Karpas-422 (cell line): ENCODE results near the gene PARS2. TPM values are rescaled to one million over a fixed set of nuclear protein-coding genes. Genes with fewer than 3 reads are reported as not detected.

Source experiments
- DNase-seq: peaks from one replicate; pipeline ENCODE4 v3.0.0-alpha.2; 2015
- H2AFZ ChIP-seq: fragments of 200-600 bp; sonication (generic); 2 replicates; pipeline ENCODE4 v1.6.1; 2014; ENCODE audit warnings: antibody characterized with exemption, low read length, mixed read lengths
- H3K27ac ChIP-seq: fragments of 200-600 bp; sonication (generic); 2 replicates; pipeline ENCODE4 v1.5.1; 2014; ENCODE audit warnings: mild to moderate bottlenecking, low read length, moderate library complexity
- H3K27me3 ChIP-seq: fragments of 200-600 bp; sonication (generic); 2 replicates; pipeline ENCODE4 v1.6.1; 2014; ENCODE audit warnings: low read length, mixed read lengths
- H3K36me3 ChIP-seq: fragments of 200-600 bp; sonication (generic); 2 replicates; pipeline ENCODE4 v1.6.1; 2014; ENCODE audit warnings: low read length, mixed read lengths; ENCODE audit not compliant: insufficient read depth
- H3K4me1 ChIP-seq: fragments of 200-600 bp; sonication (generic); 2 replicates; pipeline ENCODE4 v1.6.1; 2014; ENCODE audit warnings: mild to moderate bottlenecking, low read length, mixed read lengths
- H3K4me2 ChIP-seq: fragments of 200-600 bp; sonication (generic); 2 replicates; pipeline ENCODE4 v1.6.1; 2014; ENCODE audit warnings: low read length, low read depth, mild to moderate bottlenecking; ENCODE audit not compliant: poor library complexity, severe bottlenecking
- H3K4me3 ChIP-seq: fragments of 200-600 bp; sonication (generic); 2 replicates; pipeline ENCODE4 v1.5.1; 2014; ENCODE audit warnings: mild to moderate bottlenecking, antibody characterized with exemption, low read length, mixed read lengths
- H3K79me2 ChIP-seq: fragments of 200-600 bp; sonication (generic); 2 replicates; pipeline ENCODE4 v1.6.1; 2014; ENCODE audit warnings: mild to moderate bottlenecking, low read length, mixed read lengths
- H3K9ac ChIP-seq: fragments of 200-600 bp; sonication (generic); 2 replicates; pipeline ENCODE4 v1.6.0; 2014; ENCODE audit warnings: low read length
- H3K9me2 ChIP-seq: fragments of 200-600 bp; sonication (generic), shearing (Covaris generic); replicated peaks from 2 replicates; pipeline ENCODE4 v1.6.0; 2014; ENCODE audit warnings: mild to moderate bottlenecking, low read length, moderate library complexity; ENCODE audit not compliant: insufficient read depth
- H3K9me3 ChIP-seq: fragments of 300-700, 200-600 bp; sonication (generic); 2 replicates; pipeline ENCODE4 v1.6.1; 2014; ENCODE audit warnings: low read length, mixed read lengths
- H4K20me1 ChIP-seq: fragments of 200-600 bp; sonication (generic); 2 replicates; pipeline ENCODE4 v1.6.1; 2014; ENCODE audit warnings: mild to moderate bottlenecking, antibody characterized with exemption, low read length, low read depth; ENCODE audit not compliant: insufficient read depth
- total RNA-seq: library from RNA; depleted of rRNA; stranded (reverse); fragments of >200 nt; shearing (Covaris generic); gene quantifications from 2 replicates; pipeline ENCODE4 v1.2.3, GENCODE V29; 2014; ENCODE audit warnings: low replicate concordance

Gene PARS2
- total RNA-seq, 1 experiment from 2014 or later, result 8.2 TPM

GRCh38 chr1:54795356-54795665 is 31.0 kb upstream of the PARS2 start:
- no peaks in the 10 kb centered on the region for H3K79me2 ChIP-seq
- H3K9ac ChIP-seq, result no peak overlapping the region
- no peak overlapping the region for H3K4me2 ChIP-seq

GRCh38 chr1:54794451-54795355 is 30.4 kb upstream of the PARS2 start:
- Histone ChIP-seq H4K20me1 (no peaks in the 10 kb centered on the region), H3K4me3 (no peak overlapping the region), H2AFZ (no peak overlapping the region), H3K9me3 (no peaks in the 10 kb centered on the region), H3K9ac (no peak overlapping the region), H3K36me3 (no peaks in the 10 kb centered on the region), H3K79me2 (no peaks in the 10 kb centered on the region), H3K27me3 (no peaks in the 10 kb centered on the region), H3K9me2 (no peaks in the 10 kb centered on the region), H3K4me1 (no peaks in the 10 kb centered on the region), H3K4me2 (no peak overlapping the region), H3K27ac (no peak overlapping the region)
- DNase-seq, result no peak

More at GRCh38 chr1:54795356-54795665, 31.0 kb upstream of the PARS2 start:
- Histone ChIP-seq H3K9me2 (no peaks in the 10 kb centered on the region), H2AFZ (no peak overlapping the region), H3K27ac (no peak overlapping the region), H3K4me3 (no peak overlapping the region), H3K27me3 (no peaks in the 10 kb centered on the region), H3K36me3 (no peaks in the 10 kb centered on the region), H3K9me3 (no peaks in the 10 kb centered on the region), H3K4me1 (no peaks in the 10 kb centered on the region), H4K20me1 (no peaks in the 10 kb centered on the region)
- DNase-seq, result no peak

- Histone ChIP-seq H3K4me1 (no peaks in the 10 kb centered on the region), H3K4me3 (no peak overlapping the region), H4K20me1 (no peaks in the 10 kb centered on the region), H2AFZ (no peak overlapping the region), H3K4me2 (no peak overlapping the region), H3K79me2 (no peaks in the 10 kb centered on the region), H3K36me3 (no peaks in the 10 kb centered on the region), H3K9ac (no peak overlapping the region), H3K27ac (no peak overlapping the region), H3K27me3 (no peaks in the 10 kb centered on the region), H3K9me3 (no peaks in the 10 kb centered on the region), H3K9me2 (no peaks in the 10 kb centered on the region)
- no peak for DNase-seq
Observed at GRCh38 chr1:54792686-54793282, 28.5 kb upstream of the PARS2 start.

- peak; percentile 91 for DNase-seq
- Histone ChIP-seq H3K9me3 (no peaks in the 10 kb centered on the region), H3K27me3 (no peaks in the 10 kb centered on the region), H3K4me1 (no peaks in the 10 kb centered on the region), H2AFZ (no peak overlapping the region), H3K79me2 (no peaks in the 10 kb centered on the region), H3K36me3 (no peaks in the 10 kb centered on the region), H3K9me2 (no peaks in the 10 kb centered on the region), H3K4me3 (no peak overlapping the region), H3K9ac (no peak overlapping the region), H4K20me1 (no peaks in the 10 kb centered on the region), H3K4me2 (no peak overlapping the region), H3K27ac (no peak overlapping the region)
Observed at GRCh38 chr1:54791880-54792522, 27.7 kb upstream of the PARS2 start.

- Histone ChIP-seq H3K9me2 (no peaks in the 10 kb centered on the region), H3K36me3 (no peaks in the 10 kb centered on the region), H3K9ac (no peak overlapping the region), H4K20me1 (no peaks in the 10 kb centered on the region), H3K4me3 (no peak overlapping the region), H3K4me2 (no peak overlapping the region), H3K79me2 (no peaks in the 10 kb centered on the region), H2AFZ (no peak overlapping the region), H3K27ac (no peak overlapping the region), H3K9me3 (no peaks in the 10 kb centered on the region), H3K4me1 (no peaks in the 10 kb centered on the region), H3K27me3 (no peaks in the 10 kb centered on the region)
- DNase-seq, result no peak
Observed at GRCh38 chr1:54788459-54788858, 24.1 kb upstream of the PARS2 start.

GRCh38 chr1:54787604-54788003 is 23.3 kb upstream of the PARS2 start:
- H3K27ac ChIP-seq, result no peak overlapping the region
- no peaks in the 10 kb centered on the region for H3K27me3 ChIP-seq
- H3K79me2 ChIP-seq, result no peaks in the 10 kb centered on the region
- H3K4me3 ChIP-seq, result no peak overlapping the region
- H3K4me2 ChIP-seq, result no peak overlapping the region
- no peaks in the 10 kb centered on the region for H3K9me3 ChIP-seq
- H4K20me1 ChIP-seq, result no peaks in the 10 kb centered on the region
- H2AFZ ChIP-seq, result no peak overlapping the region
- H3K9ac ChIP-seq, result no peak overlapping the region
- H3K9me2 ChIP-seq, result no peaks in the 10 kb centered on the region
- DNase-seq, result no peak
- H3K36me3 ChIP-seq, result no peaks in the 10 kb centered on the region
- H3K4me1 ChIP-seq, result no peaks in the 10 kb centered on the region

GRCh38 chr1:54786778-54787177 is 22.5 kb upstream of the PARS2 start:
- H3K36me3 ChIP-seq, result no peaks in the 10 kb centered on the region
- no peak overlapping the region for H2AFZ ChIP-seq
- H3K4me1 ChIP-seq, result no peaks in the 10 kb centered on the region
- no peaks in the 10 kb centered on the region for H3K9me3 ChIP-seq
- no peaks in the 10 kb centered on the region for H4K20me1 ChIP-seq
- no peak overlapping the region for H3K9ac ChIP-seq
- H3K79me2 ChIP-seq, result no peaks in the 10 kb centered on the region
- no peak for DNase-seq
- H3K4me2 ChIP-seq, result no peak overlapping the region
- no peaks in the 10 kb centered on the region for H3K27me3 ChIP-seq
- H3K27ac ChIP-seq, result no peak overlapping the region
- H3K9me2 ChIP-seq, result no peaks in the 10 kb centered on the region
- H3K4me3 ChIP-seq, result no peak overlapping the region

- Histone ChIP-seq H3K27me3 (no peaks in the 10 kb centered on the region), H2AFZ (no peak overlapping the region), H3K9me2 (no peaks in the 10 kb centered on the region), H3K4me1 (no peaks in the 10 kb centered on the region), H3K4me2 (no peak overlapping the region), H3K9me3 (no peaks in the 10 kb centered on the region), H4K20me1 (no peaks in the 10 kb centered on the region), H3K36me3 (no peaks in the 10 kb centered on the region), H3K79me2 (no peaks in the 10 kb centered on the region), H3K9ac (no peak overlapping the region), H3K27ac (no peak overlapping the region), H3K4me3 (no peak overlapping the region)
- DNase-seq, result no peak
Observed at GRCh38 chr1:54784066-54784465, 19.7 kb upstream of the PARS2 start.
